ENCODE results near the gene CDH18.

- TF ChIP-seq CTCF (conservative IDR thresholded peaks at IDR 0.05; ENCODE audit: low read depth, low read length), result no peak
- TF ChIP-seq RFX5 (IDR thresholded peaks at IDR 0.05; ENCODE audit: low read depth, low read length), result no peak
- no peak for TF ChIP-seq POLR2A (IDR thresholded peaks at IDR 0.05; ENCODE audit: low read depth, low read length)
- no peak for TF ChIP-seq USF2 (IDR thresholded peaks at IDR 0.05; ENCODE audit: low read depth, low read length)
- TF ChIP-seq RCOR1 (IDR thresholded peaks at IDR 0.05; ENCODE audit: insufficient replicate concordance, low read length), result no peak
- no peak for TF ChIP-seq RAD21 (IDR thresholded peaks at IDR 0.05; ENCODE audit: low read length)
- TF ChIP-seq SMC3 (IDR thresholded peaks at IDR 0.05; ENCODE audit: low read depth, low read length), result no peak
Observed at GRCh38 chr5:19802686-19803085, 185.3 kb downstream of the CDH18 start.
